Astrocyte of the spinal cord (primary cell): ENCODE measurements around the gene RFT1.

ENCODE experiments used
- DNase-seq: peaks from one replicate; pipeline ENCODE4 v3.0.0; 2011; ENCODE audit warnings: low read depth, low spot score
- H3K4me3 ChIP-seq: 2 replicates; pipeline ENCODE4 v1.5.1; 2011; ENCODE audit warnings: low read depth, mild to moderate bottlenecking, low read length, moderate library complexity
- in situ Hi-C: cut with HindIII; loops from 2 replicates; pipeline ENCODE4 v1.10.0; 2017; ENCODE audit warnings: low sequenced_read_pairs
- TF ChIP-seq, protein P1 (sequence below): IDR thresholded peaks from 2 replicates; pipeline ENCODE4 v1.5.1; 2012; ENCODE audit warnings: low read depth, mild to moderate bottlenecking, low read length, inconsistent platforms

RFT1 gene

DNA sequence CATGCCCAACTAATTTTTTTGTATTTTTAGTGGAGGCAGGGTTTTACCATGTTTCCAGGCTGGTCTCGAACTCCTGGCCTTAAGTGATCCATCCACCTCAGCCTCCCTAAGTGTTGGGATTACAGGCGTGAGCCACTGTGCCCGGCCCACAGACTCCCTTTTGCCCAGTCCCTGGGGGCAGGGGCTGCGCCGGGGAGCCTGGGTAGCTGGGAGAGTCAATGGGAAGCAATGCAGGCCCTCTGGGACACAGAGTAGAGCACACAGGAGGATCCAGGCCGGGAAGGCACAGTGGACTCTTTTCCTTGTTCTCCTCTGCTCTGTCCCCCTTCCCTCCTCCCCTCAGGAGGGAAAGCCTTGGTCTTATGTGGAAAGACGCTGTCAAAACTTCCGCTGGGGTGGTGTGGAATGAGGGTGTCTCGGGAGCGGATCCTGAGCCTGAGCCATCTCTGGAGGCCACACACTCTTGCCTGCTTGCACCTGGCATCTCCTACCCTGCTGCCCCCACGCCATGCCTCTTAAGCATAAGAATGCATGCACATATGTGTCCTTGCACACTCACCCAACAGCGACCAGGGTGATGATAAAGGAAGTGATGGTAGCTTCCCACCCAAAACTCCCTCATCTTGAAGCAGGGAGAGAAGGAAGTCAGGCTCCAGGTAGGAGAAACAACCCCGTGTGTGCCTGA, 18.9 kb upstream of the RFT1 start:
- TF ChIP-seq, protein P1, sequence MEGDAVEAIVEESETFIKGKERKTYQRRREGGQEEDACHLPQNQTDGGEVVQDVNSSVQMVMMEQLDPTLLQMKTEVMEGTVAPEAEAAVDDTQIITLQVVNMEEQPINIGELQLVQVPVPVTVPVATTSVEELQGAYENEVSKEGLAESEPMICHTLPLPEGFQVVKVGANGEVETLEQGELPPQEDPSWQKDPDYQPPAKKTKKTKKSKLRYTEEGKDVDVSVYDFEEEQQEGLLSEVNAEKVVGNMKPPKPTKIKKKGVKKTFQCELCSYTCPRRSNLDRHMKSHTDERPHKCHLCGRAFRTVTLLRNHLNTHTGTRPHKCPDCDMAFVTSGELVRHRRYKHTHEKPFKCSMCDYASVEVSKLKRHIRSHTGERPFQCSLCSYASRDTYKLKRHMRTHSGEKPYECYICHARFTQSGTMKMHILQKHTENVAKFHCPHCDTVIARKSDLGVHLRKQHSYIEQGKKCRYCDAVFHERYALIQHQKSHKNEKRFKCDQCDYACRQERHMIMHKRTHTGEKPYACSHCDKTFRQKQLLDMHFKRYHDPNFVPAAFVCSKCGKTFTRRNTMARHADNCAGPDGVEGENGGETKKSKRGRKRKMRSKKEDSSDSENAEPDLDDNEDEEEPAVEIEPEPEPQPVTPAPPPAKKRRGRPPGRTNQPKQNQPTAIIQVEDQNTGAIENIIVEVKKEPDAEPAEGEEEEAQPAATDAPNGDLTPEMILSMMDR, result no peak
- in situ Hi-C loops, result no loop called here
- H3K4me3 ChIP-seq, result no peak overlapping the region
- no peak for DNase-seq

DNA sequence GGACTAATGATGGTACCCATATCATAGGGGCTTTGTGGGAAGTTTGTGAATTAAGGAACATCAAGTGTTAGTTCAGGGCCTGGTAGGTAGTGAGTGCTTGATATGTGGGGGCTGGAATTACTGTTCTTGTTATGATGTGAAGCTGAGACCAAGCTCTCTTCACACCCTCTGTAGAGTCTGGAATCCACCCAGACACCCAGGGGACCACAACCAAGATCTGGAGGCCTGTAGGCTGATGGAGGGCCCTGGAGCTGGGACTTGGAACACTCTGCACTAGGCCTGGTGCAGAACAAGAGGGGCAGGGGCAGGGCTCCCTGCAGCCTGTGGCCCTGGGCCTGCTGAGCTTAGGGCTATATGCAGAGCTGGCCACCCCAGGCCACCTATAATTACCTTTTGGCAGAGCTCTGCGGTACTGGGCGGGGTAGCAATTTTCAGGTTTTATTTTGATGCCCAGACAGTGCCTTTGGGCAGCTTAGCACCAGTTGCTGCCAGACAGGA, 17.7 kb upstream of the RFT1 start:
- in situ Hi-C loops, result no loop called here
- H3K4me3 ChIP-seq, result no peak overlapping the region
- DNase-seq, result no peak
- TF ChIP-seq, protein P1, result no peak

DNA sequence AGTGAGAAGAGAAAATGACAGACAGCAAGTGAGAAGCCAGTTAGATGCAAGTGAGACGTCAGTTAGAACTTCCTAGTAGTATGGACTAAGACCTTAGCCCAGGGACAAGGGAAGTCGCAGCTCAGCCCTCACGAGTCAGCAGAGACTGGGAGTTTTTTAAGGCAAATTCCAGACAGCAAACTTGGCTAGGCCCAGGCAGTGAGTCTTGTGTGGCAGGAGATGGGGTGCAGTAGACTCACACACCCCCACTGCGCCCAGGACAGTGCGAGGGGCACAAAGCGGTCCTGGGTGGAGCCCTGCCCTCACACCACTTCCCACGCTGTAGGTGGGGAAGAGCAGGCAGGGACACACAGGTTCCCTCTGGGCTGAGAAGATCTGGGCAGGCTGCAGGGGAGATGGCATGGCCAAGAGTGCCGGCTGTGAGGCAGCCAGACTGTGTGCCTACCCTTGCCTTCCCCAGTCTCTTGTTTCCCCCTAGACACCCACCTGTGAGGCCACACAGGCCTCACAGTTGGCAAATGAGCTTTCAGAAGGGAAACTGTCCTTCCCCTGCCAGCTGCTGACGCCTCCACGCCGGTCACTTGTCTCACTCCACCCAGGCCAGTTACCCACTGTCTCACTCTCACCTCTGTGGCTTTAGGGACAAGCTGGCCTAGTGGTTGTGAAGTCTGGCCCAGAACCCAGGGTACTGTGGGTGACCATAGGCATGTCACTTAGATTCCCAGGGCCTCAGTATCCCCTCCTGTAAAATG, 17.1 kb upstream of the RFT1 start:
- in situ Hi-C loops, result no loop called here
- no peak for DNase-seq
- TF ChIP-seq, protein P1, result no peak
- no peak overlapping the region for H3K4me3 ChIP-seq

DNA sequence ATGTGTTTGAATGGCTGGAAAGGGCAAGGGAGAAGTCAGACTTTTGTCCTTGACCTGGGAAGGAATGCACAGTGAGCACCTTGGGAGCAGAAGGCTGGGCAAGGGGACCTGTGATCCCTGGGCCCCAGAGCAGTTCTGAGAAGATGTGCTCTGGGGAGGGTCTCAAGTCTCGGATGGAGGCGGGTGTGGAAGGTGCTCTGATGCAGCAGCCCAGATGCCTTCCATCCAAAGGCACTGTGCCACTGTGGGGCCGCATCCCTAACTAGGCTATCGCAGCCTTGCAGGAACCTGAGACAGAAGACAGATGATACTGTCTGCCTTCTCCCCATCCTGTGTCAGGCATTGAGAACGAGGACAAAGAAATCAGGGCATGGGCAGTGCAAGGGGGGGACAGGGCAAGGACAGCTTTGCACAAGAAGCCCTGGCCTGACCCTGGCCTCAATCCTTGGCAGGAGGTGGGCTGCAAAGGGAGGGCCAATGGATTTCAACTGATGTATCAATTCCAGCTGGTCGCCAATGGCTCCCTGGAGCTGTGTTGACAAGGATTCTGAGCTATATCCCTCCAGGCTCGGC, 16.2 kb upstream of the RFT1 start:
- TF ChIP-seq, protein P1, result no peak
- in situ Hi-C loops, result no loop called here
- DNase-seq, result no peak
- no peak overlapping the region for H3K4me3 ChIP-seq

DNA sequence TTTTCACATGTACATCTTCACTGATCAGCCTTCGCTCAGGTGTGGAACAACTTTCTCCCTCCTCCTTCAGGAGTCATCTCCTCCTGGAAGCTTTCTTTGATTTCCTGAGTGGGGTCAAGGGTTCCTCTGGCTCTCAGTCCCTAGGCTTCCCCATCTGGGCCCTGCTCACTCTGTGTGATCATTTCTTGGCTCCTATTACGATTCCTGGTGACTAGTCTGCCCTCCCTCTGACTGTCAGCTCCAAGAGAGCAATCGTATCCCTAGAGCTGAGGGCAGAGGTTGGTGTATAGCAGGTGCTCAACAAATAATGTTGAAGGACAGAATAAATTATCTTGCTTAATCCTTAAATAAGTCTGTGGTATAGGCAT, 15.5 kb upstream of the RFT1 start:
- TF ChIP-seq, protein P1, result no peak
- in situ Hi-C loops, result no loop called here
- DNase-seq, result no peak
- no peak overlapping the region for H3K4me3 ChIP-seq

DNA sequence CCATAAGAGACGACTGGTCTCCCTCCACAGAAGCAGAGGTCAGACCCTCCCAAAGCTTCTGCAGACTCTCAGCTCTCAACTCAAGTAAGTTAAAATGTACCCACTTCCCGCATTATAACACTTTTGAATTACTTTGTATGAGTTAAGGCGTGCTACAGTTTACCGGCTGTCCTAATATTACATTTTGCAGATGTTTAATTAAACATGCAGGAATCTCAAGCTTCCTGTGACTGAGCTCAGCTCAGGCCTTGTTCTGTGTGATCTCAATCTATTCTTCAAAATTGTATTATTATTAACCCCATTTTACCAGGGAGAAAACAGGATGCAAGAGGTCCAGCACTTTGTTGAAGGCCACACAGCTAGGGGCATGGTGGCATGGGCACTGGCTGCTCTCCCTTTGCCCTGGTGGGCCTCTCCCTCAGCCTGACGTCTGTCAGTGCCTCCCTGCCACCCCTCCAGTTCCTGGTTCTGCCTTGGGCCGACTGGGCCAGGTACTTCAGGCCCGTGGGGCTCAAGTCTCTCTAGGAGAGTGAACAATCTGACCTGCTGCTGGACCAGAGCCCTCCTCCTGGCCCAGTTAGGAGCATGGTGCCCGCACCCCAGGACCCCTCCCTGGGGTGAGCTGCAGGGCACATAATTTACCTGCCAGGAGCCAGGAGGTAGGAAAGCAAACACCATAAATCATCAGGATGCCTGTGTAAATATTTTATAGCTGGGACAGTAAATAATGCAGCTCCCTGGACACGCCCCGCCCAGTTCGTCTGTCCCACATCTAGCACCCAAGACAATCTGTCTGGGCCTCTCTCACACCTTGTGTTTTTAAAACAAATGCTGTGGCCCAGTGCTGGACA, 14.9 kb upstream of the RFT1 start:
- TF ChIP-seq, protein P1, result no peak
- in situ Hi-C loops, result no loop called here
- H3K4me3 ChIP-seq, result no peak overlapping the region
- DNase-seq, result no peak
